OCI-LY7 (cell line): ENCODE results near the gene NAA80. TPM values are rescaled to one million over a fixed set of nuclear protein-coding genes. Genes with fewer than 3 reads are reported as not detected.

Experiments
- BruUV-seq: library from RNA; stranded (reverse); fragments of 400-500 nt; replicated peaks from 2 replicates; lab custom pipeline; 2021; lab: Mats Ljungman, UMichigan
- CTCF ChIA-PET: fragments of 300-600 bp; sonication (Branson Sonifier 250); formaldehyde crosslinking; loops from one replicate; lab custom pipeline; 2022; ENCODE audit warnings: antibody characterized with exemption; ENCODE audit not compliant: unreplicated experiment; lab: Charles Lee
- POLR2A ChIA-PET: fragments of 300-600 bp; sonication (Branson Sonifier 250); formaldehyde crosslinking; loops from one replicate; lab custom pipeline; 2022; ENCODE audit warnings: antibody characterized with exemption; lab: Charles Lee
- DNase-seq: peaks from one replicate; pipeline ENCODE4 v3.0.0-alpha.2; 2015; ENCODE audit warnings: low spot score
- H2AFZ ChIP-seq: fragments of 200-600 bp; sonication (generic), shearing (Covaris generic); 2 replicates; pipeline ENCODE4 v1.6.1; 2014; ENCODE audit warnings: mild to moderate bottlenecking, antibody characterized with exemption, low read length, moderate library complexity
- H3K27ac ChIP-seq: fragments of 200-600 bp; sonication (generic); 2 replicates; pipeline ENCODE4 v1.5.1; 2014; ENCODE audit warnings: mixed run types, low read depth, mild to moderate bottlenecking, moderate library complexity, low read length, inconsistent platforms; ENCODE audit not compliant: poor library complexity, severe bottlenecking
- H3K36me3 ChIP-seq: fragments of 200-600 bp; sonication (generic); 2 replicates; pipeline ENCODE4 v1.6.1; 2014; ENCODE audit warnings: mild to moderate bottlenecking, antibody characterized with exemption, low read length, moderate library complexity, mixed read lengths; ENCODE audit not compliant: insufficient read depth
- H3K4me1 ChIP-seq: fragments of 200-600 bp; sonication (generic); 2 replicates; pipeline ENCODE4 v1.5.1; 2014; ENCODE audit warnings: mild to moderate bottlenecking, low read length; ENCODE audit not compliant: insufficient read depth, poor library complexity, severe bottlenecking
- H3K4me2 ChIP-seq: fragments of 200-600 bp; sonication (generic); 2 replicates; pipeline ENCODE4 v1.6.1; 2014; ENCODE audit warnings: mild to moderate bottlenecking, low read length
- H3K4me3 ChIP-seq: fragments of 200-600 bp; sonication (generic); 2 replicates; pipeline ENCODE4 v1.5.1; 2014; ENCODE audit warnings: mild to moderate bottlenecking, low read depth, low read length; ENCODE audit not compliant: poor library complexity, severe bottlenecking
- H3K79me2 ChIP-seq: fragments of 200-600 bp; sonication (generic); 2 replicates; pipeline ENCODE4 v1.6.1; 2016; ENCODE audit warnings: low read depth, mild to moderate bottlenecking, low read length, moderate library complexity, mixed read lengths; ENCODE audit not compliant: insufficient read depth
- H3K9me2 ChIP-seq: fragments of 200-600 bp; sonication (generic); 2 replicates; pipeline ENCODE4 v1.6.1; 2016; ENCODE audit warnings: mild to moderate bottlenecking, low read length, mixed read lengths; ENCODE audit not compliant: insufficient read depth
- H3K9me3 ChIP-seq: fragments of 200-600 bp; sonication (generic); 2 replicates; pipeline ENCODE4 v1.6.1; 2014; ENCODE audit warnings: mild to moderate bottlenecking, mixed run types, low read length, mixed read lengths
- H4K20me1 ChIP-seq: fragments of 200-600 bp; sonication (generic); 2 replicates; pipeline ENCODE4 v1.6.1; 2014; ENCODE audit warnings: mild to moderate bottlenecking, antibody characterized with exemption, low read length, moderate library complexity, mixed read lengths; ENCODE audit not compliant: insufficient read depth
- CTCF ChIP-seq: fragments of 200-600 bp; sonication (generic); conservative IDR thresholded peaks from 2 replicates; pipeline ENCODE4 v1.5.1; 2014; ENCODE audit warnings: mild to moderate bottlenecking, antibody characterized with exemption, low read length, moderate library complexity, mixed read lengths
- EZH2phosphoT487 ChIP-seq: fragments of 200-600 bp; sonication (generic); IDR thresholded peaks from 2 replicates; pipeline ENCODE4 v1.6.1; 2018; ENCODE audit warnings: low read depth, borderline replicate concordance, mild to moderate bottlenecking, mixed run types, antibody characterized with exemption, low read length, moderate library complexity, mixed read lengths
- intact Hi-C: fragments of 100-400 bp; cut with micrococcal nuclease; formaldehyde crosslinking; loops from one replicate; pipeline ENCODE4 v1.10.0; 2022; ENCODE audit not compliant: unreplicated experiment
- total RNA-seq, 2 experiments: library from RNA; depleted of rRNA in 1 of 2; stranded (reverse); fragments of >200 nt in 1 of 2; shearing (Covaris generic) in 1 of 2; gene quantifications; 2 replicates each; pipeline ENCODE4 v1.2.3, GENCODE V29; 2014 to 2022

NAA80 gene
- total RNA-seq, 2 experiments from 2014 or later, result 18.7 to 21.7 TPM

- CTCF ChIA-PET, result no interaction called here
- no peak for TF ChIP-seq EZH2phosphoT487
- TF ChIP-seq CTCF, result no peak
- BruUV-seq, result no TSS peak
- POLR2A ChIA-PET, result interaction anchor here (0.6 kb wide), 1 partner anchor 90 kb away, joined by 4 read pairs; no protein-coding TSS in a partner anchor
- peak overlapping the region; percentile 76 for H3K4me2 ChIP-seq
- no peak overlapping the region for H3K27ac ChIP-seq
- DNase-seq, result no peak
- H3K4me3 ChIP-seq, result peak overlapping the region; percentile 89
- peaks cover 6% of the 10 kb centered on the region for H3K4me1 ChIP-seq
- peaks cover 52% of the 10 kb centered on the region for H3K36me3 ChIP-seq
- H4K20me1 ChIP-seq, result no peaks in the 10 kb centered on the region
- peaks cover 20% of the 10 kb centered on the region for H3K79me2 ChIP-seq
- H3K9me3 ChIP-seq, result no peaks in the 10 kb centered on the region
- no peak overlapping the region for H2AFZ ChIP-seq
- intact Hi-C loops, result no loop called here
- H3K9me2 ChIP-seq, result no peaks in the 10 kb centered on the region
Measured at GRCh38 chr3:50290161-50290641, 9.0 kb downstream of the NAA80 start.

- peaks cover 52% of the 10 kb centered on the region for H3K36me3 ChIP-seq
- no peak overlapping the region for H3K4me3 ChIP-seq
- H3K4me2 ChIP-seq, result no peak overlapping the region
- H3K4me1 ChIP-seq, result peaks cover 6% of the 10 kb centered on the region
- no TSS peak for BruUV-seq
- H4K20me1 ChIP-seq, result no peaks in the 10 kb centered on the region
- peaks cover 20% of the 10 kb centered on the region for H3K79me2 ChIP-seq
- DNase-seq, result no peak
- ChIA-PET CTCF (no interaction called here), POLR2A (no interaction called here)
- H3K9me3 ChIP-seq, result no peaks in the 10 kb centered on the region
- TF ChIP-seq CTCF, result no peak
- TF ChIP-seq EZH2phosphoT487, result no peak
- intact Hi-C loops, result no loop called here
- no peaks in the 10 kb centered on the region for H3K9me2 ChIP-seq
- H2AFZ ChIP-seq, result no peak overlapping the region
- H3K27ac ChIP-seq, result no peak overlapping the region
Measured at GRCh38 chr3:50289130-50289529, 10.1 kb downstream of the NAA80 start.

- Histone ChIP-seq H3K9me2 (no peaks in the 10 kb centered on the region), H2AFZ (no peak overlapping the region), H3K4me2 (no peak overlapping the region), H4K20me1 (no peaks in the 10 kb centered on the region), H3K27ac (no peak overlapping the region), H3K36me3 (peaks cover 52% of the 10 kb centered on the region), H3K4me1 (peaks cover 6% of the 10 kb centered on the region), H3K4me3 (no peak overlapping the region), H3K79me2 (peaks cover 20% of the 10 kb centered on the region), H3K9me3 (no peaks in the 10 kb centered on the region)
- ChIA-PET POLR2A (no interaction called here), CTCF (no interaction called here)
- no TSS peak for BruUV-seq
- TF ChIP-seq EZH2phosphoT487 (no peak), CTCF (no peak)
- intact Hi-C loops, result no loop called here
- no peak for DNase-seq
Measured at GRCh38 chr3:50288387-50289007, 10.7 kb downstream of the NAA80 start.
